ENCODE measurements around the gene HTR2A. TPM values are rescaled to one million over a fixed set of nuclear protein-coding genes. Genes with fewer than 3 reads are reported as not detected.
A peak's percentile ranks its signal among the peaks of the same experiment; 100 is the strongest.
"Not testable (repeated sequence)": the region's sequence is repeated elsewhere in the genome, so short reads cannot be mapped to it uniquely, and the experiment has no call there.

The HTR2A gene
- polyA plus RNA-seq, 4 donors, result 0.24 to 0.33 TPM; not detected in 2

DNA sequence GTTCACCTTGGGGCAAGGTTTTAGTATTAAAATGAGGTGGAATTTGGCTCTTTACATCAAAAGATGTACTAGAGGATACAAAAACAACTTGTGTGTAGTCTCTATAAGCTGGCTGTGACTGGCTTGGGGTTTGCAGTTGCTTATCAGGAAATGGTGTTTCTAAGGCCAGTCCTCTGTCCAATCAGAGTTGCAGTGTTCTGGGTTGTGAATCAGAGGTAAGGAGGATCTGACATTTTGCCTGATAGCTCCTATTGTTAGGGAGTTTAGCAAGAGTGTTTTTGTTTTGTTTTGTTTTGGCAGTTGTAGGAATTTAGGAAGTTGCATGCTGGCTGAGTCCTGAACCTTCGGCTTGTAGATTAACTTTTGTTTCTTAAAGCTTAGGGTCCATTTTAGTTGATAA, 79.8 kb downstream of the HTR2A start:
- Histone ChIP-seq H3K36me3 (ENCODE audit: control insufficient read depth in 3 of 3, insufficient read depth in 2 of 3, low read depth in 1 of 3, low read length in 3 of 3) (no peaks in the 10 kb centered on the region), H3K4me3 (ENCODE audit: low read depth in 1 of 3, low read length in 3 of 3) (no peak overlapping the region), H3K9me3 (ENCODE audit: control insufficient read depth in 2 of 2, insufficient read depth in 1 of 2, low read depth in 1 of 2, low read length in 1 of 2) (no peaks in the 10 kb centered on the region), H3K27ac (ENCODE audit: low read depth in 1 of 3, low read length in 2 of 3) (no peak overlapping the region), H3K27me3 (ENCODE audit: control insufficient read depth in 3 of 3, insufficient read depth in 3 of 3, low read length in 3 of 3) (no peaks in the 10 kb centered on the region), H3K4me1 (ENCODE audit: control insufficient read depth in 3 of 3, insufficient read depth in 2 of 3, low read depth in 1 of 3, low read length in 2 of 3) (no peaks in the 10 kb centered on the region)
- DNase-seq (no peak), FAIRE-seq (no peak)
- WGBS, 3 donors, result 65 to 76% (median 66%) methylated on average over 1 of the region's 1 CpG

- 66 to 82% (median 74%) methylated on average over 1 of the region's 1 CpG for WGBS, 3 donors
- no peak overlapping the region for H3K27ac ChIP-seq (ENCODE audit: low read depth in 1 of 3, low read length in 2 of 3)
- no peaks in the 10 kb centered on the region for H3K4me1 ChIP-seq (ENCODE audit: control insufficient read depth in 3 of 3, insufficient read depth in 2 of 3, low read depth in 1 of 3, low read length in 2 of 3)
- H3K9me3 ChIP-seq (ENCODE audit: control insufficient read depth in 2 of 2, insufficient read depth in 1 of 2, low read depth in 1 of 2, low read length in 1 of 2), result no peaks in the 10 kb centered on the region
- H3K27me3 ChIP-seq (ENCODE audit: control insufficient read depth in 3 of 3, insufficient read depth in 3 of 3, low read length in 3 of 3), result no peaks in the 10 kb centered on the region
- FAIRE-seq (no peak), DNase-seq (no peak)
- H3K36me3 ChIP-seq (ENCODE audit: control insufficient read depth in 3 of 3, insufficient read depth in 2 of 3, low read depth in 1 of 3, low read length in 3 of 3), result no peaks in the 10 kb centered on the region
- H3K4me3 ChIP-seq (ENCODE audit: low read depth in 1 of 3, low read length in 3 of 3), result no peak overlapping the region
These were observed 80.5 kb downstream of the HTR2A start for GRCh38 chr13:46816371-46816770.

- Histone ChIP-seq H3K9me3 (ENCODE audit: control insufficient read depth in 2 of 2, insufficient read depth in 1 of 2, low read depth in 1 of 2, low read length in 1 of 2) (no peaks in the 10 kb centered on the region), H3K27me3 (ENCODE audit: control insufficient read depth in 3 of 3, insufficient read depth in 3 of 3, low read length in 3 of 3) (no peaks in the 10 kb centered on the region), H3K4me1 (ENCODE audit: control insufficient read depth in 3 of 3, insufficient read depth in 2 of 3, low read depth in 1 of 3, low read length in 2 of 3) (no peaks in the 10 kb centered on the region), H3K36me3 (ENCODE audit: control insufficient read depth in 3 of 3, insufficient read depth in 2 of 3, low read depth in 1 of 3, low read length in 3 of 3) (no peaks in the 10 kb centered on the region), H3K4me3 (ENCODE audit: low read depth in 1 of 3, low read length in 3 of 3) (no peak overlapping the region), H3K27ac (ENCODE audit: low read depth in 1 of 3, low read length in 2 of 3) (no peak overlapping the region)
- no peak for DNase-seq
- FAIRE-seq, result no peak
These were observed 84.5 kb downstream of the HTR2A start for GRCh38 chr13:46812301-46812797.

GRCh38 chr13:46810440-46810839, 86.4 kb downstream of the HTR2A start:
- no peaks in the 10 kb centered on the region for H3K4me1 ChIP-seq (ENCODE audit: control insufficient read depth in 3 of 3, insufficient read depth in 2 of 3, low read depth in 1 of 3, low read length in 2 of 3)
- no peak overlapping the region for H3K27ac ChIP-seq (ENCODE audit: low read depth in 1 of 3, low read length in 2 of 3)
- no peaks in the 10 kb centered on the region for H3K36me3 ChIP-seq (ENCODE audit: control insufficient read depth in 3 of 3, insufficient read depth in 2 of 3, low read depth in 1 of 3, low read length in 3 of 3)
- no peaks in the 10 kb centered on the region for H3K9me3 ChIP-seq (ENCODE audit: control insufficient read depth in 2 of 2, insufficient read depth in 1 of 2, low read depth in 1 of 2, low read length in 1 of 2)
- no peak overlapping the region for H3K4me3 ChIP-seq (ENCODE audit: low read depth in 1 of 3, low read length in 3 of 3)
- FAIRE-seq, result no peak
- no peaks in the 10 kb centered on the region for H3K27me3 ChIP-seq (ENCODE audit: control insufficient read depth in 3 of 3, insufficient read depth in 3 of 3, low read length in 3 of 3)
- 86 to 94% (median 93%) methylated on average over 5 of the region's 5 CpGs for WGBS, 3 donors
- DNase-seq, result no peak

DNA sequence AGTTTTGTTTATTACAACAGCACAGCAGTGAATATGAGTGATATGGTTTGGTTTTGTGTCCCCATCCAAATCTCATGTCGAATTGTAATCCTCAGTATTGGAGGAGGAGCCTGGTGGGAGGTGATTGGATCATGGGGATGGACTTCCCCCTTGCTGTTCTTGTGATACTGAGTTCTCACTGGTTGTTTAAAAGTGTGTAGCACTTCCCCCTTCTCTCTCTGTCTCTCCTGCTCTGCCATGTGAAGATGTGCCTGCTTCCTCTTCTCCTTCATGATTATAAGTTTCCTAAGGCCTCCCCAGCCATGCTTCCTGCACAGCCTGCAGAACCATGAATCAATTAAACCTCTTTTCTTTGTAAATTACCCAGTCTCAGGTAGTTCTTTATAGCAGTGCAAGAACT, 91.9 kb downstream of the HTR2A start:
- H3K27me3 ChIP-seq (ENCODE audit: control insufficient read depth in 3 of 3, insufficient read depth in 3 of 3, low read length in 3 of 3); H3K36me3 ChIP-seq (ENCODE audit: control insufficient read depth in 3 of 3, insufficient read depth in 2 of 3, low read depth in 1 of 3, low read length in 3 of 3); H3K27ac ChIP-seq (ENCODE audit: low read depth in 1 of 3, low read length in 2 of 3); FAIRE-seq; H3K4me3 ChIP-seq (ENCODE audit: low read depth in 1 of 3, low read length in 3 of 3); DNase-seq; H3K9me3 ChIP-seq (ENCODE audit: control insufficient read depth in 2 of 2, insufficient read depth in 1 of 2, low read depth in 1 of 2, low read length in 1 of 2); H3K4me1 ChIP-seq (ENCODE audit: control insufficient read depth in 3 of 3, insufficient read depth in 2 of 3, low read depth in 1 of 3, low read length in 2 of 3): not testable (repeated sequence)
- WGBS, 3 donors, result 66 to 78% (median 75%) methylated on average over 1 of the region's 1 CpG

- DNase-seq (no peak), FAIRE-seq (no peak)
- Histone ChIP-seq H3K27ac (ENCODE audit: low read depth in 1 of 3, low read length in 2 of 3) (no peak overlapping the region), H3K9me3 (ENCODE audit: control insufficient read depth in 2 of 2, insufficient read depth in 1 of 2, low read depth in 1 of 2, low read length in 1 of 2) (no peaks in the 10 kb centered on the region), H3K4me1 (ENCODE audit: control insufficient read depth in 3 of 3, insufficient read depth in 2 of 3, low read depth in 1 of 3, low read length in 2 of 3) (peaks cover 0 to 3% (median 0%) of the 10 kb centered on the region in 3 donors), H3K36me3 (ENCODE audit: control insufficient read depth in 3 of 3, insufficient read depth in 2 of 3, low read depth in 1 of 3, low read length in 3 of 3) (no peaks in the 10 kb centered on the region), H3K4me3 (ENCODE audit: low read depth in 1 of 3, low read length in 3 of 3) (no peak overlapping the region), H3K27me3 (ENCODE audit: control insufficient read depth in 3 of 3, insufficient read depth in 3 of 3, low read length in 3 of 3) (no peaks in the 10 kb centered on the region)
- WGBS, 3 donors, result 92 to 97% (median 95%) methylated on average over 3 of the region's 3 CpGs
These were observed 92.5 kb downstream of the HTR2A start for GRCh38 chr13:46804391-46804815.

- peaks cover 0 to 6% (median 0%) of the 10 kb centered on the region in 3 donors for H3K4me1 ChIP-seq (ENCODE audit: control insufficient read depth in 3 of 3, insufficient read depth in 2 of 3, low read depth in 1 of 3, low read length in 2 of 3)
- no peaks in the 10 kb centered on the region for H3K36me3 ChIP-seq (ENCODE audit: control insufficient read depth in 3 of 3, insufficient read depth in 2 of 3, low read depth in 1 of 3, low read length in 3 of 3)
- no peak overlapping the region for H3K27ac ChIP-seq (ENCODE audit: low read depth in 1 of 3, low read length in 2 of 3)
- DNase-seq (no peak), FAIRE-seq (no peak)
- H3K27me3 ChIP-seq (ENCODE audit: control insufficient read depth in 3 of 3, insufficient read depth in 3 of 3, low read length in 3 of 3), result no peaks in the 10 kb centered on the region
- 89 to 93% (median 90%) methylated on average over 5 of the region's 5 CpGs for WGBS, 3 donors
- no peaks in the 10 kb centered on the region for H3K9me3 ChIP-seq (ENCODE audit: control insufficient read depth in 2 of 2, insufficient read depth in 1 of 2, low read depth in 1 of 2, low read length in 1 of 2)
- no peak overlapping the region for H3K4me3 ChIP-seq (ENCODE audit: low read depth in 1 of 3, low read length in 3 of 3)
These were observed 93.3 kb downstream of the HTR2A start for GRCh38 chr13:46803586-46803985.

- H3K4me1 ChIP-seq (ENCODE audit: control insufficient read depth in 3 of 3, insufficient read depth in 2 of 3, low read depth in 1 of 3, low read length in 2 of 3), result peaks cover 0 to 12% (median 2%) of the 10 kb centered on the region in 3 donors
- H3K4me3 ChIP-seq (ENCODE audit: low read depth in 1 of 3, low read length in 3 of 3), result no peak overlapping the region
- DNase-seq, result peak; percentile 10 to 25
- H3K36me3 ChIP-seq (ENCODE audit: control insufficient read depth in 3 of 3, insufficient read depth in 2 of 3, low read depth in 1 of 3, low read length in 3 of 3), result no peaks in the 10 kb centered on the region
- no peak overlapping the region for H3K27ac ChIP-seq (ENCODE audit: low read depth in 1 of 3, low read length in 2 of 3)
- H3K27me3 ChIP-seq (ENCODE audit: control insufficient read depth in 3 of 3, insufficient read depth in 3 of 3, low read length in 3 of 3), result no peaks in the 10 kb centered on the region
- FAIRE-seq, result no peak
- WGBS, 3 donors, result 46 to 61% (median 50%) methylated on average over 1 of the region's 1 CpG
- H3K9me3 ChIP-seq (ENCODE audit: control insufficient read depth in 2 of 2, insufficient read depth in 1 of 2, low read depth in 1 of 2, low read length in 1 of 2), result no peaks in the 10 kb centered on the region
These were observed 95.0 kb downstream of the HTR2A start for GRCh38 chr13:46801858-46802257.

- no peak overlapping the region for H3K27ac ChIP-seq (ENCODE audit: low read depth in 1 of 3, low read length in 2 of 3)
- peaks cover 3 to 21% (median 9%) of the 10 kb centered on the region in 3 donors for H3K4me1 ChIP-seq (ENCODE audit: control insufficient read depth in 3 of 3, insufficient read depth in 2 of 3, low read depth in 1 of 3, low read length in 2 of 3)
- H3K9me3 ChIP-seq (ENCODE audit: control insufficient read depth in 2 of 2, insufficient read depth in 1 of 2, low read depth in 1 of 2, low read length in 1 of 2), result no peaks in the 10 kb centered on the region
- H3K36me3 ChIP-seq (ENCODE audit: control insufficient read depth in 3 of 3, insufficient read depth in 2 of 3, low read depth in 1 of 3, low read length in 3 of 3), result no peaks in the 10 kb centered on the region
- no peak overlapping the region for H3K4me3 ChIP-seq (ENCODE audit: low read depth in 1 of 3, low read length in 3 of 3)
- DNase-seq (no peak), FAIRE-seq (no peak)
- WGBS, 3 donors, result 88 to 90% (median 89%) methylated on average over 4 of the region's 4 CpGs
- no peaks in the 10 kb centered on the region for H3K27me3 ChIP-seq (ENCODE audit: control insufficient read depth in 3 of 3, insufficient read depth in 3 of 3, low read length in 3 of 3)
These were observed 97.7 kb downstream of the HTR2A start for GRCh38 chr13:46799139-46799538.
